Right cardiac atrium (tissue), 5 donors: Measurements from ENCODE around the gene ANG. TPM values are rescaled to one million over a fixed set of nuclear protein-coding genes. Genes with fewer than 3 reads are reported as not detected.
"Not testable (repeated sequence)": the region's sequence is repeated elsewhere in the genome, so short reads cannot be mapped to it uniquely, and the experiment has no call there.

Experiments
- ATAC-seq, 2 donors: fragments of 200-7000 bp; cut with Tn5 transposase; one replicate each; pipeline versions ENCODE4 v1.8.0 to v1.9.1; 2020; ENCODE audit warnings: moderate library complexity in 2 of 2, mild to moderate bottlenecking in 1 of 2
- DNase-seq, 3 donors: peaks; one replicate each; pipeline ENCODE4 v3.0.0-alpha.2; 2020
- H3K27ac ChIP-seq: one replicate; pipeline ENCODE4 v1.5.1; 2013; ENCODE audit warnings: mild to moderate bottlenecking, low read length, control low read depth, moderate library complexity
- H3K27me3 ChIP-seq: one replicate; pipeline ENCODE4 v1.6.1; 2013; ENCODE audit not compliant: control insufficient read depth, insufficient read depth
- H3K4me1 ChIP-seq: one replicate; pipeline ENCODE4 v1.6.1; 2013; ENCODE audit warnings: low read length; ENCODE audit not compliant: control insufficient read depth, insufficient read depth
- H3K4me3 ChIP-seq: one replicate; pipeline ENCODE4 v1.5.1; 2013; ENCODE audit warnings: low read length, control low read depth
- H3K9me3 ChIP-seq: one replicate; pipeline ENCODE4 v1.6.1; 2013; ENCODE audit warnings: low read length; ENCODE audit not compliant: control insufficient read depth
- WGBS: extraction: QIAGEN DNeasy Blood & Tissue Kit; methylation state at CpG from one replicate; pipeline ENCODE4 v1.1.7; 2013; 5-methylcytosine and 5-hydroxymethylcytosine counted together
- intact Hi-C, 4 donors: fragments of 100-400 bp; cut with DNase I; formaldehyde crosslinking; loops; one replicate each; pipeline versions ENCODE4 v1.11.0 to v1.14.0; 2022 to 2023
- polyA plus RNA-seq: library from polyadenylated mRNA; stranded (reverse); fragments of 200-250 nt; gene quantifications from one replicate; pipeline ENCODE4 v1.2.3, GENCODE V29; 2013
- total RNA-seq, 4 donors: library from RNA; stranded (reverse); fragmentation: NEBNext Ultra II Directional; extraction: Animal tissue kit (Norgen Biotek cat#: 25700); gene quantifications; one replicate each; pipeline ENCODE4 v1.2.1, GENCODE V29; 2021
- donor health status: healthy with polysubstance abuse.
- donor health status: DM: no; HTN: yes; CAD: no.
- donor health status: DM: no; HTN: no; CAD: no.
- donor health status: DM: no; HTN: yes; CAD: no; lungs with severe emphysema.
- donor health status: DM: yes; HTN: yes; CAD: no.

The ANG gene
- total and polyA plus RNA-seq, 5 donors: 6.1 to 11.0 (median 7.7) TPM

DNA sequence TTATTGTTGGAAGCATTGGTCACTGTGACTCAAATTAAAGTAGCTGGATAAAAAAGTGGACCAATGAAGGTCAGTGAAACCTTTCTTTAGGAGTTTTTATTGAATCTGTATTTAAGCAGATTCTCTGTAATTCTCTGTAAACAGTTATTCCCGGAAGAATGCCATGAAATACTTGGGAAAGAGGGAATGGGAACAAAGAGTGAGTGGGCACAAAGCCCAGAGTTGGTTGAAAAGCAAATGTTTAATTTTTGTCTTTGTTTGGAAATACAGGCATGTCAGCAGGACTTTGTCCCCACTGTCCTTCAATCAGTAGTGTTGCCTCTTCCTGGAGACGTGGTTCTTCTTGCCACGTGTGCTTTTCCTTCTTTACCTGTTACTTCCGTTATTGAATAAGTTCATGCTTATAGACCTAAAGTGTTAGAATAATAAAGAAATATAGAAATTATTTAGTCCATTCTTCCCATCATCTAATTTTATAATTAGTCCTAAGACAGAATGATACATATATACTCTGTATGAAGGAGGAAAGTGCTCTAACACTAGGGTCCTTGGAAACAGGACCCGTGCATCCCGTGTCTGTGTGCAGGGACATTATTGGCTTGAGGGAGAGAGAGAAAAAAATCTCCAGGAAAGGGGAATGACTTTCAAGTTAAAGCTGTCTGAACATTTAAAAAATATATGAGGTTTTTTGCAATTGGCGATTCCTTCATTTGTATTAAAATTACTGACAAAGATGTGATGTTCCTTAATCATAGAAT, 2.0 kb upstream of the ANG start:
- Histone ChIP-seq H3K4me3 (peak overlapping the region; percentile 8), H3K4me1 (no peaks in the 10 kb centered on the region), H3K27ac (no peak overlapping the region), H3K9me3 (no peaks in the 10 kb centered on the region), H3K27me3 (no peaks in the 10 kb centered on the region)
- ATAC-seq (no peak), DNase-seq (no peak)
- WGBS: 67% methylated on average over 7 of the region's 7 CpGs
- intact Hi-C loops: no loop called here

DNA sequence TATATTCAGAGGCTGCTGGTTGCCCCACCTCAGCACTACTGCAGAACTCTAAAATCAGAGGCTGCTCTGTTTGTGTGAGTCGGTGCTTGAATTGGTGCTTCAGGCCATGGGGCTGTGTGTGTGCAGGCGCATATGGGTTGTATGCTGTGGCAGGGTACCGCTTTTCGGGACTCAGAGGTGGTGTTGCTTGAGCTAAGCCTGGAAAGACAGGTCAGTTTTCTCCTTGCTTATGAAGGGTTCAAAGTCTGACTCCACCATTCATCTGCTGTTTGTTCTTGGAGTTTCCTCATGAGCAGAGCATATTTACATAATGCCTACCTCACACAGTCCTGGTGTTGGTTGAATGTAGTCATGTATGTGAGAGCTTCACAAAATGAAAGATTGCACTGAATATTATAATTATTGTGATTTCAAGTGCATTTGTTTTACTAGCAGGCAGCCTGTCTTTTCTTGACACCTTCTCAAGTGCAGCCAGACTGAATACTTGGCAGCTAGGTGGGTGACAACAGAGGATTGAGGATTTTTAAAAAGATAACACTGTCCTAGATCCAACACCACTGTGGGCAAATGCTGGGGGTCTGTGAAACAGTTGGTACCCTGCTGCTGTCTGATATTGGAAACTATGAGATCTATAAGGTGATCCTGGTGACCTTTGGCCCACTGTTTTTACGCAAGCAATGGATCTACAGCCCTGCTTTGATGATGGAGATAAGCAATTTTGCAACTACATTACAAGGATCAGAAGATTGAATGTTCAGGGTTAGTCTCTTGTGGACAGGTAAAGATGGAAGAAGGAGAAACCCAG, 1.0 kb upstream of the ANG start:
- H3K4me1 ChIP-seq: no peaks in the 10 kb centered on the region

DNA sequence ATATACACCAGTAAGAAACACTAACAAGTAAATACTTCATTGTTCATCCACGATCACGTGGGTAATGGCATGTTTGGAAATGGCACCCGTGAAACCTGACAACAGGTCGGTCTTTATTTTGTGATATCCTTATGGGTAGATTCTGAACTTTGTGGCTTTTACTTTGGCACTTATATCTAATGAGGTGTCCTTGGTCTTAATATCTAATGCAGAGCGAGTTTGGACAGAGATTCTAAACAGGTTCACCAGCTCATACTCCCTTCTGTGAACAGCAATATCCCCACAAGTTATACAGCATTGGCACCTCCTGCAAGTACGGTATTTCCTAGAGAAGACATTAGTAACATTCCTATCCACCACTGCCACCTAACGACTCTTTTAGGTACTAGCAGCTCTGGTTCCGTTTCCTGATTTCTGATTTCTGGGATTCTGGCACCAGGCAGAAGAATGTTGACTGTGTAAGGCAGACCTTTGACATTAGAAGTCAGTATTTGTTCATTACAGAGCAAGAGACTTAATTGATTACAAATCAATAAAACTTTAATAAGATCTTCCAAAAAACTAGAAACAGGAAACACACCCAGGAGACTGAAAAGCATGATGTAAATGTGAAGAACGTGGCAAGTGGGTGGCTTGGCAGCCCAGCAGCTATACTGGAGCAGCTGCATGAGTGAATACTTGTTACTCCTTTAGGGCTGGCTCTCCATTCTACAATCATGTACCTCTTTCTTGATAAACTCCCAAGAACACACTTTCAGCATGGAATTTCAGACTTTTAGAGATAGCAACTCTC, 2.5 kb downstream of the ANG start:
- Histone ChIP-seq H3K4me1 (no peaks in the 10 kb centered on the region), H3K27me3 (no peaks in the 10 kb centered on the region), H3K9me3 (no peaks in the 10 kb centered on the region), H3K4me3 (no peak overlapping the region), H3K27ac (no peak overlapping the region)
- ATAC-seq (peak; percentile 85 to 88), DNase-seq (no peak)
- intact Hi-C loops: loop anchor here in 3 of 4 donors (10.0 kb wide), 2 partner anchors 274 to 284 kb away; no protein-coding TSS in a partner anchor
- 28% methylated on average over 9 of the region's 9 CpGs for WGBS

More for the DNA sequence above, 1.0 kb upstream of the ANG start:
- Histone ChIP-seq H3K4me3 (no peak overlapping the region), H3K27ac (no peak overlapping the region), H3K9me3 (no peaks in the 10 kb centered on the region), H3K27me3 (no peaks in the 10 kb centered on the region)
- ATAC-seq: no peak
- WGBS: 93% methylated on average over 5 of the region's 5 CpGs
- DNase-seq: no peak
- intact Hi-C loops: no loop called here

DNA sequence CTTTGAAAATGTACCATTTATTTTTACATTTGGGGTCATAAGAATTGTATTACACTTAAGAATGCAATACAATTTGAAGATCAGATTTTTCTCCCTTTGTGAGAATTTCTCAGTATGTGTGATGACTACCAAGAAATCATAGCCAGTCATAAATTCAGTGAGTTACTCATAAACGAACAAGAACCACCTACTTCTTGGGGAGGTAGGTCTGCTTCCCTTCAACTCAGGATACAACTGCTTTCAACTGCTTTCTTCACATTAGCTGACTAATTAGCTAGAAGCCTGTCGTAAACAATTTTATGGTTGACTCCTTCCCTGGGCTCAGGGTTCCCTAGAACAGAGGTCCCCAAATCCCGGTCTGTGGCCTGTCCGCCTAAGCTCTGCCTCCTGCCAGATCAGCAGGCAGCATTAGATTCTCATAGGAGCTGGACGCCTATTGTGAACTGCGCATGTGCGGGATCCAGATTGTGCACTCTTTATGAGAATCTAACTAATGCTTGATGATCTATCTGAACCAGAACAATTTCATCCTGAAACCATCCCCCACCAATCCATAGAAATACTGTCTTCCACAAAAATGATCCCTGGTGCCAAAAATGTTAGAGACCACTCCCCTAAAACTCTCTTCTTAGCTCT, 3.7 kb downstream of the ANG start:
- Histone ChIP-seq H3K27ac (no peak overlapping the region), H3K27me3 (no peaks in the 10 kb centered on the region), H3K9me3 (no peaks in the 10 kb centered on the region), H3K4me1 (no peaks in the 10 kb centered on the region), H3K4me3 (no peak overlapping the region)
- WGBS: 89% methylated on average over 7 of the region's 7 CpGs
- ATAC-seq (no peak), DNase-seq (no peak)
- intact Hi-C loops: loop anchor here in 3 of 4 donors (10.0 kb wide), 2 partner anchors 273 to 283 kb away; no protein-coding TSS in a partner anchor

DNA sequence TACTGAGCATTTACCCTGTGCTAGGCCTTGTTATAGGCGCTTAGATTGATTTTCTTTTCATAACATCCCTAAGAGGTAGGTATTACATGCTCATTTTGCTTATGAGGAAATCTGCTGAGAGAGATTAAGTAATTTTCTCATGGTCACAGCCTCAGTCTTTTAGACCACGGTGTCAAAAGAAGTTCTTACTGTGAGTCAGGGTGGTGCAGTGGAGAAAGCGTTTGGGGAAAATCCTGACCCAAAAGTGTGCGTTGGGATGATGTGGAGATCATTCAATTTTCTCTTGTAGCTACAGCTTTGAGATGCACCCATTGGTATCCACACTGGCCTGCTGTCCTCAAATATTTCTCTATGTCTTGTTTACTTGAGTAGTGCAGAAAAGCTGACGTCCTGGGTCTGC, 8.2 kb downstream of the ANG start:
- Histone ChIP-seq H3K4me1 (no peaks in the 10 kb centered on the region), H3K27ac (no peak overlapping the region), H3K27me3 (no peaks in the 10 kb centered on the region), H3K9me3 (no peaks in the 10 kb centered on the region), H3K4me3 (no peak overlapping the region)
- ATAC-seq: no peak
- intact Hi-C loops: loop anchor here (5.0 to 10.0 kb wide), 3 partner anchors 161 to 278 kb away; no protein-coding TSS in a partner anchor
- WGBS: 90% methylated on average over 5 of the region's 5 CpGs
- DNase-seq: no peak

DNA sequence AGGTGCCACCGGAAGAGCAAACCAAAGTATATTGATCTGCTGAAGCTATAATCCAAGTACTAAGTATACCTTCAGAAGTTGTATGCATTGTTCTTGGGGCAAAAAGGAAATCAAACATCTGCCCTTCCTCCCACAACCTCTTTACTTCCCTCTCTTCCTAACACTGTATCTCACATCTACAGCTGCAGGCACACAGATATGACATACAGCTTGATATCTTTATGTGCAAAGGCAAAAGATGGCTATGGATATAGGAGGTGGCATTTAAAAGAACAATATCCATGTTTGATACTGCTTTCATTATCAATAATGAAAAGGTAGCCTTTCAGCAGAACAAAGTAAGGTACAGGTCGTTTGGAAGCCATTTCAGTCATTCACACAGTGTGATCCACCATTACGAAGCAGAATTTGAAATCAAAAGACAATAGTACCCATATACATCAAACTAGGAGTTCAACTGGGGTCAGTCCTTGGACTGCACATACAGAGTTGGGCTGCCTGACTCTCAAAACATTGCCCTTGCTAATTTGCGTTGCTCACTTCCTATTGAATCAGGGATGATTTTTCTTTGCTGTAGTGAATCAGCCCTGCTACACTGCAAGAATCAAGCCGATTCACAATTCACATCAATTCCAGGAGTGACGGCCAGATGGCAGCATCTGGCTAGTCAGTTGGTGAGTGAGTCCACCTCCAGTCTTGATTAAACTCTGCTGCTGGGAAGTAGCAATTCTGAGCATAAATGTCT, 8.9 kb downstream of the ANG start:
- 33% methylated on average over 6 of the region's 6 CpGs for WGBS
- ATAC-seq (peak; percentile 77 to 91), DNase-seq (peak; percentile 53 to 84 (median 73))
- H3K27ac ChIP-seq: no peak overlapping the region
- no peak overlapping the region for H3K4me3 ChIP-seq
- no peaks in the 10 kb centered on the region for H3K9me3 ChIP-seq
- H3K4me1 ChIP-seq: no peaks in the 10 kb centered on the region
- no peaks in the 10 kb centered on the region for H3K27me3 ChIP-seq
- intact Hi-C loops: loop anchor here (2.0 to 10.0 kb wide), 5 partner anchors 157 to 277 kb away; no protein-coding TSS in a partner anchor

DNA sequence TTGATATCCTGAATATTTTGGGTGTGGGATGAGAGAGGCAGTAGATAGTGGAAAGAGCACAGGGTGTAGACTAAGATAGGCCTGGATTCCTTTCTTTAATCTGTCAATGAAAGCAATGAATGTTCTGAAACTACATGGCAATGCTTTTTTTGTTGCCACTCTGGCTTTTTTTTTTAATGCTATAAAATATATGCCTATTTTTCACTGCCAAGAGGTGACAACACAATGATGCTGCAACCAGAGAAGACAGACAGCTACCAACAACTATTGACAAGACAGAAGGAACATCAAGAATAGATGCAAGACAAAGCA, 9.4 kb downstream of the ANG start:
- intact Hi-C loops: loop anchor here (2.0 to 10.0 kb wide), 5 partner anchors 157 to 277 kb away; no protein-coding TSS in a partner anchor
- Histone ChIP-seq H3K27ac (no peak overlapping the region), H3K27me3 (no peaks in the 10 kb centered on the region), H3K4me1 (no peaks in the 10 kb centered on the region), H3K4me3 (no peak overlapping the region), H3K9me3 (no peaks in the 10 kb centered on the region)
- ATAC-seq: no peak
- DNase-seq: no peak

DNA sequence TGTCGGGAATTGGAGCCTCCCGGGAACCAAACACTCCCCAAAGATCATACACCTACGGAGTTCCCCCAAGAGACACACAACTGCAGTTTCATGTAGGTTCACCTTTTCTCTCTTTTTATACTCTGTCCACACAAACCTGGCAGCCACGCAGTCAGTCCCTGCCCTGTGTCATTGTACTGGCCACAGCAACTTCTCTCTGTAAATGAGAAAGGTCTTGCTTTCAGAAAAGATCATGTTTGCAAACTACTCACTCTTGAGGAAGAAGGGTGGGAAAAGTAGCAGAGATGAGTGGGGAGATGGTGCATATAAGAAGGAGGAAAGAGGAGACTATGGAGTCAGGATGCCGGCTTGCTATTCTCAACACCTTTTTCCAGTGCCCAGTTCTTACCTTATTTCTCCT, 10.4 kb downstream of the ANG start:
- WGBS: 85% methylated on average over 5 of the region's 5 CpGs
- Histone ChIP-seq H3K27me3 (no peaks in the 10 kb centered on the region), H3K4me3 (no peak overlapping the region), H3K4me1 (no peaks in the 10 kb centered on the region), H3K9me3 (no peaks in the 10 kb centered on the region), H3K27ac (no peak overlapping the region)
- intact Hi-C loops: loop anchor here (2.0 to 10.0 kb wide), 5 partner anchors 156 to 276 kb away; no protein-coding TSS in a partner anchor
- no peak for DNase-seq
- ATAC-seq: no peak

DNA sequence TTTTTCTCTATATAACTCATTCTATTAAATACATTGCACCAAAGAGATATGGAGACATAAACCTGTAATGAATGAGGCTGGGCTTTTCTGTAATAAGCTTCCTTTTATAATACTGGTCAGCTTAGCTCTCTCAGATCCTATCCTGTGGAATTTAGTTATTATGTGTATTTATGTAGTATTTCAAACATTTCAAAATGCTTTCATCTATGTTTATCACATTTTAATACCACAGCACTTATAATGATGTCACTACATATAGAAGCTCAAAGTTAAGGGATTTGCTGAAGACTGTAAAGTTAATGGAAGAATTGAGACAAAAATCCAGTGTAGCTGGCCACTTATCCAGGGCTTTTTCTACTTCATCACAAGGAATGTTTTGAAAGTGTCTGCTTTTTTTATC, 11.4 kb downstream of the ANG start:
- intact Hi-C loops: loop anchor here (2.0 to 10.0 kb wide), 6 partner anchors 105 to 275 kb away; partner anchors contain the start of gene RNASE1 (in 1 of the 4)
- no peak for ATAC-seq

DNA sequence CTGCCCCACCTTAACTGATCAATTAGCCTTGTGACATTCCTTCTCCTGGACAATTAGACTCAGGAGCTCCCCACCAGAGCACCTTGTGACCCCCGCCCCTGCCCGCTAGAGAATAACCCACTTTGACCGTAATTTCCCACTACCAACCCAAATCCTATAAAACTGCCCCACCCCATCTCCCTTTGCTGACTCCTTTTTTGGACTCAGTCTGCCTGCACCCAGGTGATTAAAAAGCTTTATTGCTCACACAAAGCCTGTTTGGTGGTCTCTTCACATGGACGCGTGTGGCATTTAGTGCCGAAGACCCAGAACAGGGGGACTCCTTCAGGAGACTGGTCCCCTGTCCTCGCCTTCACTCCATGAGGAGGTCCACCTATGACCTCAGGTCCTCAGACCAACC, 12.4 kb downstream of the ANG start:
- not testable (repeated sequence) for ATAC-seq, DNase-seq
- intact Hi-C loops: loop anchor here in 1 of 4 donors (10.0 kb wide), 1 partner anchor 104 kb away; the partner anchor contains the start of gene RNASE1

More for the DNA sequence above, 11.4 kb downstream of the ANG start:
- H3K4me3 ChIP-seq: no peak overlapping the region
- no peak overlapping the region for H3K27ac ChIP-seq
- H3K9me3 ChIP-seq: no peaks in the 10 kb centered on the region
- H3K27me3 ChIP-seq: no peaks in the 10 kb centered on the region
- no peaks in the 10 kb centered on the region for H3K4me1 ChIP-seq
- DNase-seq: no peak

More for the DNA sequence above, 12.4 kb downstream of the ANG start:
- not testable (repeated sequence) for H3K9me3 ChIP-seq, H3K4me3 ChIP-seq, H3K27ac ChIP-seq, H3K27me3 ChIP-seq, H3K4me1 ChIP-seq
- WGBS: 97% methylated on average over 7 of the region's 7 CpGs
